Epithelial cell of esophagus (primary cell): ENCODE data around the gene PREX1.

Experiments
- DNase-seq: peaks from one replicate; pipeline ENCODE4 v3.0.0; 2010; ENCODE audit warnings: low read depth
- H3K4me3 ChIP-seq: 2 replicates; pipeline ENCODE4 v1.5.1; 2011; ENCODE audit warnings: mild to moderate bottlenecking, low read length, control low read depth
- CTCF ChIP-seq: IDR thresholded peaks from 2 replicates; pipeline ENCODE4 v1.5.1; 2011; ENCODE audit warnings: low read depth, mild to moderate bottlenecking, low read length, control low read depth, inconsistent platforms; ENCODE audit not compliant: insufficient read depth; ENCODE audit errors: missing control alignments

Gene PREX1

GRCh38 chr20:48633620-48634257, 194.1 kb downstream of the PREX1 start:
- no peak for TF ChIP-seq CTCF
- no peak overlapping the region for H3K4me3 ChIP-seq

DNA sequence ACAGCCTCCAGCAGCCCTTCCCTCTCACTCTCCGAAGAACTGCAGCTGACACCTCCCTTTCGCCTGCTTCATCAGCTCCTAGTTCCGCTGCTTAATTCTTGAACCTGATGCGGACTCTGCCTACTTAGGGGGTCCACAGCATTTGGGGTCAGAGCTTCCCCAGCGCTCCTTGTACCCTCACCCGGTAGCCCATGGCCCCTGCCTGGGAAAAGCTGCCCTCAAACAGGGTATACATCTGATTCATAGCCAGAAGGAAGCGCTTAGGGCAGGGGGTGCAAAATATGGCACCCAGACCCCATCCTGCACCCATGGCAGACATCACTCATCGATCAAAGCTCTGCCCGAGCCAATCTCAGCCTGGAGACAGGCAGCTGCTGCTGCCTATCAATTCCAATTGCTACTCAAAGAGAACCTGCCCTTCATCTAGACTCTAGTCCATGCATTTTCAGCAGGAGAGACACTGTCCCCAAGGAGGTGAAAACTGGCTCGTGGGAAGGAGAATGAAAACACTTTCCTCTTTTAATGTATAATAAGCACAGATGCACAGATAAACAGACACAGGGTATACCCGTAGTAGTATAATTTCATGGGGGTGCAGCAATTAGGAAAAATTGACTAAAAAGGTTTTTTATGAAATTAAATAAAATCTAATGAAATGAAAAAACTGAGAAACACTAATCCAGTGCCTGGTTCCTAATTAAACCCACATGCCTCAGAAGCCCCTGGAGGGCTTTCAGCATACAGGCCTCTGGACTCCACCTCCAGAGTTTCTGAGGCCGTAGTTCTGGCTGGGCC, 194.8 kb downstream of the PREX1 start:
- no peak for TF ChIP-seq CTCF
- DNase-seq: no peak
- no peak overlapping the region for H3K4me3 ChIP-seq

More at GRCh38 chr20:48633620-48634257, 194.1 kb downstream of the PREX1 start:
- DNase-seq: no peak

GRCh38 chr20:48632017-48632824, 195.6 kb downstream of the PREX1 start:
- TF ChIP-seq CTCF: no peak
- no peak for DNase-seq
- no peak overlapping the region for H3K4me3 ChIP-seq

GRCh38 chr20:48631114-48632016, 196.4 kb downstream of the PREX1 start:
- no peak for TF ChIP-seq CTCF
- DNase-seq: peak; percentile 11
- H3K4me3 ChIP-seq: no peak overlapping the region

DNA sequence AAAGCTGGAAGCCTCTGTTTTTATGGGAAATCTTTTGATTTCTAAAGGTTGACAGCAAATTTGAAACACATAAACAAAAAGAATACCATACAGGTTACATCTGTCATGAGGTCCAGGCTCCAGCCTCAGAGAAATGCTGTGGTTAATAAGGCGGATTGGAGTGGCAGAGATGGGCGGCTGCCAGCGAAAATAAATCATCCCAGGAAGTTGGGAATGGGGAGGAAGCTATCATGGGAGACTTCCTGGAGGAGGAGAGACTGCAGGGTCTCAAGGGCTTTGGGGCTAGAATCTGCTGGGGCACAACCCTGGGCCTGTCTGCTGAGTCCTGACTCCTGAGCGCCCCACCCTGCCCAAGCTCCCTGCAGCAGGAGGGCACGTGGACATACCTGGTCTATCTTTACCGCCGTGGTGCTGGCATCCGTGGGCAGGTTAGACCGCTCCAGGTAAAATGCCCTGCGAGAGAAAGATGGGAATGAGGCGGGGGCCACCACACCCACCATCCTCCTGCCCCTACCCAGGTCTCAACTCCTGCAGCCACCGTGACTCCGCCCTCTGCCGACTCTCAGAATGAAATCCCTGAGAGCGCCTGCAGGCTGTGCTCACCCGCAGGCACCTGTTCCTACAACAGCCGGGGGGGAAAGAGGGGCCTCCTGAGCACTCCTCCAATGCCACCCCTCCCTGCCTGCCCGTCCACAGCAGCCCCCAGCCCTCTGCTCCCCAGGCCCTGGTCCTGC, 197.3 kb downstream of the PREX1 start:
- DNase-seq: no peak
- no peak overlapping the region for H3K4me3 ChIP-seq
- TF ChIP-seq CTCF: no peak

DNA sequence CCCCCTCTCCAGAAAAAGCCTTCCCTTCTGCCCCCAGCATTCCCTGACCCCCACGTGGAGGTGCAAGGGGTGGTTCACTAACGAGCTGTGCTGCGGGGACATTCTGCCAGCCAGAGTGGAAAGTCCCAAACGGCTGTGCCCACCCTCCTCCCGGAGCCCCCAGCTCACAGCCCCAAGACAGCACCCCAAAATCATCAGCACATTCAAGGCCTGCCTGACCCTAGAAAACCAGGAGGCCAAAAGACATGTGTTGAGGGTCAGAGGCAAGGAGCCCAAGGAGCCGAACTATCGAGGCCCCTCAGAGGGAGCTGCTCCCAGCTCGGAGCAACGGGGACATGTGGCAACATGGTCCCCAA, 197.9 kb downstream of the PREX1 start:
- H3K4me3 ChIP-seq: no peak overlapping the region
- DNase-seq: no peak
- no peak for TF ChIP-seq CTCF
